SKM-1 (cell line): ENCODE measurements around the gene ORMDL1.
"Not testable (repeated sequence)": the region's sequence is repeated elsewhere in the genome, so short reads cannot be mapped to it uniquely, and the experiment has no call there.

Source experiments
- DNase-seq: peaks from one replicate; lab custom pipeline; 2025; ENCODE audit not compliant: unreplicated experiment; lab: John Stamatoyannopoulos, UW

Gene ORMDL1

DNA sequence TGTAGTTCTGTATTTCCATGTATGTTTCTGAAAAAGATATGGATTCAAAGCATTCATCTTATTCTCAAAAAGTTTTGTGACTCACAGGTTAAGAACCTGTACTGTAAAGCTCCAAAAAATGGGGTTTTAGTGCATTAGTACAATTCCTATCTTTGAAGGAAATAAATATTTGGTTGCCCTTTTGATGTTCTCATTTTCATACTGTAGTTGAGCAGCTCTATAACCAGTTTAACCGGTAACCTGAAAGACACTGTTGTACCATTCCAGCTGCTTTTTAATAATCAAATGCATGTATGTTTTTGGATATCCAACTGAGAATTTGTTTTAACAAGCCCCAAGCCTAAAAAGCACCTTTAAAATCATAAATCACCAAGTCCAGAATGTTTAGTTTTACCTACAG, 11.9 kb downstream of the ORMDL1 start:
- DNase-seq = no peak

- DNase-seq = no peak
Observed at GRCh38 chr2:189770590-189771322, 13.4 kb downstream of the ORMDL1 start.

DNA sequence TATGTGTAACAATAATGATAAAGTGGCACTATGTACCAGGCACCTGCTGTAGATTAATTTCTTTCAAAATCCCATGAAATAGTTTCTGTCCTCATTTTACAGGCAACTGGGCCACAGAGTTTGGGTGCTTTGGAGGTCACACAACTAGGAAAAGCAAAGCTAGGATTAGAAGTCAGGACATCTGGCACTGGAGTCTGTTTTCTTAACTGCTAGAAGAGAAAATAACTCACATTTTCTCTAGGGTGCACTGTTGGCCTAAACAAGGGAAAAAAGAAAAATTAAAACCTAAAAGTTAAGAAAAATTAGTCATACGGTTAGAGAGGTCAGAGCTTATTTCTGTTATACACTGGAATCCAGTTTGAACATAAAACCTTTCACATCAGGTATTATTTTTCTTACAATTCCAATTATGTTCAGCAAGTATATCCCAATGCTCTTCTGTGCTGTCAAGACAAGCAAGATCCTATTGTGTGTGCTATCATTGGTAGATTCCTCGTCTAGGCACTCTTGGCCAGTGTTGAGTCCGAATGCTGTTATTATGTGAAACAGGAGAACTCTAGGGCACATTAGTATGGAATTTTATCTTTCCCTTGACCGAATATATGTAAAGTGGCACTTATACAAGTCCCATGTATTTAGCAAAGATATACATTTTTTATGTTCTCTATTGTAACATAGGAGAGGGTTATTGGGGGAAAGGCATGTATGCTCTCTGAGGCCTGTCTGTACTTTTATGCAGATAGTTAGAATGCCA, 20.1 kb downstream of the ORMDL1 start:
- no peak for DNase-seq

DNA sequence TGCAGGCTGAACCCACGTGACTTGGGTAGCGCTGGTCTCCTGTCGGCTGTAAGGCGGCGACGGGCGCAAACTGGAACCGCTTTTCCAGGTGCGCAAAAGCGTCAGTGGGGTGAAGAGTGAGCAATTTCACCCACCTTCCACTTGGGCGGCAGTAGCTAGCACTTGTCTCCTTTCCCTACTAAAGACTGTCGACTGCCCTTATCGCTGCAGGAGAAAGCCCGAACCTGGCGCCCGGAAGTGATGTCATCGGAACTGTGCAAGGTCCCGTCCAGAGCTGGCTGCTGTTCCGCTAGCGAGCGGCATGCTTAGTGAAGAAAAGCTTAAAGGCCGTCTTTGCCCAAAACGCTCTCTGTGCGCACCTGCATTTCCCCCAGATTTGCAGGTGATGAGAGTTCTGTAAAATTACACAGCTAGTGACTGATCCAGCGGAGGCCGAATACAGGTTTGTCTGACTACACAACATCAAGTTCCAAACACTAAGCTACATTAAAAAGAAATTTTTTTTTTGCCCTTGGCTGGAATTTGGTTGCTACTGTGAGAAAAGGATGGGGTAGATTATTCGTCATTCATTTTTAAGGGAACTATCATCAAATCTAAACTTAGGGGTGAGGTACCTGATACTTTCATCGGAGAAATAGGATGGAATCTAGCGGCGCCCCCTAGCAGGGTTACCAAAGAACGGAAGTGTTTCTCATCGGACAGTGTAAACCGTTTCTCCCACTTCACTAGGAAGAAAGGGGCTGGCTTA, 21.4 kb downstream of the ORMDL1 start, which contains the start of gene OSGEPL1:
Gene OSGEPL1, minus strand, starts transcription at position 242 of the 748 bp plus-strand sequence. CDS start 1,152 bp downstream, outside the sequence.
- peak; percentile 82 for DNase-seq

DNA sequence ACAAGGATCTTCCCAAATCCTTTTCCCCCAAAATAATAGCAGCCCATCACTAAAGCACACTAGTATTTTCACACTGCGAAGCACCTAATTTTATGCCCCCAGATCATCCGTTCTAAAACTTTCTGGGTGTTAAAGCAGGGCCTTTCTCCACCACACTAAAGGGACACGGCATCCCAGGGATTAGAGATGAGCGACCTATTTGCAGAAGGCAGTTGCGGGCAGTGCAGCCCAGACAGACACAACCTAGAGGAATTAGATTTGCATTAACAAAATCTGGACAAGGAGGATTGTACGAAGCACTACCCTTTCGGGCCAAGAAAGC, 21.9 kb downstream of the ORMDL1 start:
- no peak for DNase-seq

GRCh38 chr2:189760154-189760553, 24.0 kb downstream of the ORMDL1 start:
- not testable (repeated sequence) for DNase-seq

DNA sequence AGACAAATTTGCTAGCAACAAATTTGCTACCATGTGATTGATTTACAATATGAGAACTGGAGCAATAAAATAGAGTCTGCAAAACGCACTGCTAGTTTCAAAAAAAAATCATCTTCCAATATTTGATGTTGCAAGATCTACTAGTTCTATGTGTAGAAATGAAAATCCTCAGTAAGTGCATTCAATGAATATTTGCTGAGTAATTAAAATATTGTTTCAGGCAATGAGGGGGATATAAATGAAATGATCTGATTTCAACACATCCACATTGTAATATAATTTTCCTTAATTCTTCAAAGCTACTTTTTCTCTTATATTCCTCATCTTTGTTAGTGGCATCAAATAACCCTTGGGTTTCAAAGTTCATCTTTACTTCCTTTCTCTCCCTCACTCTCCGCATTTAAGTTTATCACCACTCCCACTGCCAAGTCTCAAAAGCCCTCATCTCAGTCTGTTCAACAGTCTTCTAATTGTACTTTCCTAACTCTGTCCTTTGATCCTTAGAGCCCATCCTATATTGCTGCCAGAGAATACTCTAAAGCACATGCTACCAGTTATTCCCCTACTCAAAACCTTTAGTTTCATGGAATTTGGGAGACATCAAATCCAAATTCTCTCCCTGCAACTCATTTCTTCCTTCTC, 27.7 kb downstream of the ORMDL1 start:
- no peak for DNase-seq

DNA sequence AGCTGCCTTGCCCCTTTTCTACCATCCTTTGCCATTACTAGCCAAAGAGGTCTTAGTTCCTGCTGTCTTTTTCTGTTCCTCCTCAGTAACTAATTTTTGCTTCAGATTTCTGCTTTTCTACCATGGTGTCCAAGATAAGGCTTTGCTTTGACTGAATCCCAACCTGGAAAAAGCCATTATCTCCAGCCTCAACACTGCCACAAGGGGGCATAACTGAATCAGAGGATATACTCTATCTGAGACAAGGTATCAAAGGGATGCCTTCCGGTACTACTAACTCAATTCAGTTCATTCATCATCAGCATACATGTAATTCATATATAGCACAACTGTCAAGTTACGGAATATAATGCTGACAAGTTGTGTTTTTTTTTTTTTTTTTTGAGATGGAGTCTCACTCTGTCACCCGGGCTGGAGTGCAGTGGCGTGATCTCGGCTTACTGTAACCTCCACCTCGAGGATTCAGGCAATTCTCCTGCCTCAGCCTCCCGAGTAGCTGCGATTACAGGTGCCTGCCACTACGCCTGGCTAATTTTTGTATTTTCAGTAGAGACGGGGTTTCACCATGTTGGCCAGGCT, 33.0 kb downstream of the ORMDL1 start:
- DNase-seq = no peak

DNA sequence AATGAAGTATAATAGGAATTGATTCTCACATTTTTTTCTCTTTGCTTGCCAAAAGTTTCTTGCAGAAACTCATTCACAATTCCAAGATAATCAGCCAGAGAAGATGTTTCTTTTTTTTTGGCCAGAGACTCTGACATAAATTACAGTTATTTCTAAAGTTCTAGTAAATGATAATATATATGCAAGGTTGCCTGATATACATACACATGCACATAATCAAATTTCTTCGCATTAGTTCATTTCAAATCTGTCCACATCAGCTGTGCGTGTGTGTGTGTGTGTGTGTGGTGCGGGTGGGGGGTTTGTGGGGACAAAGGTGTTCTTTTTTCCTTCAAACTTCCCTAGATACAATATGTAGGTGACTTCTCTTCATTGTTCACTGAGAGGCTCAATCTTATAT, 54.7 kb downstream of the ORMDL1 start:
- DNase-seq = no peak

DNA sequence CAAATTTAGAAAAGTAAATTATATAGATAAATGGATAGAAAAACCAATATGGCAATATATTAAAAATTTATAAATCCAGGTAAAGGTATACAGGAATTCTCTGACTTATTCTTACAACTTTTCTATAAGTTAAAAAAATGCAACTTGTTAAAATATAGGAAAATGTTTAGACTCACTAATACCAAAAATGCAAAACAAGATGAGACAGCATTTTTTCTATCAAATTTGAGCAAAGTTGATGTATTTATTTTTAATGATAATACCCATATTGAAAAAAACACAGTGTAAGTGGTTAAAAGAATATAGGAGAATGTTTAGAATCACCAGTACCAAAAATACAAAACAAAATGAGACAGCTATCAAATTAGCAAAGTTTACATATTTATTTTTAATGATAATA, 57.3 kb downstream of the ORMDL1 start:
- no peak for DNase-seq

GRCh38 chr2:189726271-189726670, 57.9 kb downstream of the ORMDL1 start:
- DNase-seq = no peak

DNA sequence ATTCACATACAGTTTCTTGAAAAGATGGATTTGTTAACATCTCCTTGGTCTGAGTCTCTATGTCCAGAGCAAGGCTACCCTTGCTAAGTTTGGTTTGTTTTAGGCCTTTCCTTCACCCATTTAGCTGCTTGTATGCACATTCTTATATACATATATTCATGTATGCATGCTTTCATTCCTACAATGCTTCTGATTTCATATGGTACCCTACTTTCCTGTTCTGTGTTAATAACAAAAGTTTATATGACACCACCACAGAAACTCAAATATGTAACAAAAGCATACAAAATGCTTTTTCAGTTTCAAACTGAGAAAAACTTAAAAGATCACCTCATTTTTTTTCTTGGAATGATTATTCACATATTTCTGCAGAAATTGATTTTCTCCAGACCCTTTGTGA, 60.9 kb downstream of the ORMDL1 start:
- no peak for DNase-seq
